Activated B cell treated with CpG ODN at 0.5 μM for 24 hours (primary cell): ENCODE data around the gene TMUB2. TPM values are rescaled to one million over a fixed set of nuclear protein-coding genes. Genes with fewer than 3 reads are reported as not detected.

Experiments used
- ATAC-seq: fragments of 200-7000 bp; cut with Tn5 transposase; one replicate; pipeline ENCODE4 v1.10.0; 2021; ENCODE audit warnings: low read depth, mild to moderate bottlenecking, moderate library complexity
- CTCF ChIA-PET: fragments of 350-600 bp; sonication (Branson Sonifier 250); formaldehyde crosslinking; loops from one replicate; lab custom pipeline; 2021; ENCODE audit warnings: antibody characterized with exemption; lab: Charles Lee
- POLR2A ChIA-PET: fragments of 350-600 bp; sonication (Branson Sonifier 250); formaldehyde crosslinking; loops from one replicate; lab custom pipeline; 2021; ENCODE audit warnings: antibody characterized with exemption; lab: Charles Lee
- DNase-seq: peaks from one replicate; pipeline ENCODE4 v3.0.0; 2022
- H3K27ac Mint-ChIP-seq: one replicate; pipeline ENCODE4 v1.8.0; 2020; ENCODE audit warnings: mixed read lengths
- H3K27me3 Mint-ChIP-seq: one replicate; pipeline ENCODE4 v1.8.0; 2021; ENCODE audit warnings: mixed read lengths
- H3K36me3 Mint-ChIP-seq: one replicate; pipeline ENCODE4 v1.8.0; 2021; ENCODE audit warnings: low read depth, mixed read lengths
- H3K4me1 Mint-ChIP-seq: one replicate; pipeline ENCODE4 v1.8.0; 2021; ENCODE audit warnings: mixed read lengths
- H3K4me3 Mint-ChIP-seq: one replicate; pipeline ENCODE4 v1.8.0; 2020; ENCODE audit warnings: mild to moderate bottlenecking, mixed read lengths
- H3K9me3 Mint-ChIP-seq: one replicate; pipeline ENCODE4 v1.8.0; 2020; ENCODE audit warnings: mixed read lengths
- CTCF ChIP-seq: fragments of 200-600 bp; IDR thresholded peaks from one replicate; pipeline ENCODE4 v1.8.0; 2022; ENCODE audit warnings: antibody characterized with exemption, mild to moderate bottlenecking
- intact Hi-C: fragments of 100-400 bp; cut with micrococcal nuclease; formaldehyde crosslinking; loops from one replicate; pipeline ENCODE4 v1.15.1; 2024
- total RNA-seq: library from RNA; stranded (reverse); gene quantifications from 2 replicates; pipeline ENCODE4 v1.2.3, GENCODE V29; 2022

Gene TMUB2
- total RNA-seq, 1 donor from 2014 or later, result 36.0 TPM

GRCh38 chr17:44213403-44214229 is 26.8 kb downstream of the TMUB2 start:
- peaks cover 69% of the 10 kb centered on the region for H3K36me3 Mint-ChIP-seq
- CTCF ChIA-PET, result interaction anchor here (1.0 to 5.3 kb wide), 2 partner anchors 132 to 140 kb away, joined by 4 to 108 read pairs; partner anchors contain the start of gene GRN
- peaks cover 75% of the 10 kb centered on the region for H3K4me1 Mint-ChIP-seq
- H3K27me3 Mint-ChIP-seq, result no peaks in the 10 kb centered on the region
- intact Hi-C loops, result no loop called here
- H3K9me3 Mint-ChIP-seq, result no peaks in the 10 kb centered on the region
- DNase-seq, result no peak
- POLR2A ChIA-PET, result interaction anchor here (0.6 to 10.5 kb wide), 7 partner anchors 8 to 482 kb away, joined by 3 to 241 read pairs (median 4); partner anchors contain the start of genes GRN and SLC25A39
- no peak for TF ChIP-seq CTCF
- no peak for ATAC-seq
- no peak overlapping the region for H3K4me3 Mint-ChIP-seq
- H3K27ac Mint-ChIP-seq, result peak overlapping the region; percentile 94

GRCh38 chr17:44214230-44214494 is 27.4 kb downstream of the TMUB2 start:
- DNase-seq, result no peak
- H3K4me3 Mint-ChIP-seq, result no peak overlapping the region
- H3K4me1 Mint-ChIP-seq, result peaks cover 72% of the 10 kb centered on the region
- H3K9me3 Mint-ChIP-seq, result no peaks in the 10 kb centered on the region
- ChIA-PET POLR2A (interaction anchor here (0.6 to 10.5 kb wide), 4 partner anchors 13 to 482 kb away, joined by 4 to 241 read pairs (median 121); partner anchors contain the start of genes GRN and SLC25A39), CTCF (interaction anchor here (1.0 to 5.3 kb wide), 2 partner anchors 132 to 139 kb away, joined by 3 to 108 read pairs; no protein-coding TSS in a partner anchor)
- intact Hi-C loops, result no loop called here
- H3K27ac Mint-ChIP-seq, result peak overlapping the region; percentile 94
- H3K36me3 Mint-ChIP-seq, result peaks cover 65% of the 10 kb centered on the region
- TF ChIP-seq CTCF, result no peak
- H3K27me3 Mint-ChIP-seq, result no peaks in the 10 kb centered on the region
- ATAC-seq, result no peak

GRCh38 chr17:44214896-44215295 is 28.1 kb downstream of the TMUB2 start:
- Mint-ChIP-seq H3K9me3 (no peaks in the 10 kb centered on the region), H3K27me3 (no peaks in the 10 kb centered on the region), H3K36me3 (peaks cover 59% of the 10 kb centered on the region), H3K4me3 (peak overlapping the region; percentile 28), H3K4me1 (peaks cover 67% of the 10 kb centered on the region), H3K27ac (peak overlapping the region; percentile 94)
- ChIA-PET POLR2A (interaction anchor here (0.9 to 10.5 kb wide), 3 partner anchors 11 to 133 kb away, joined by 3 to 241 read pairs (median 237); partner anchors contain the start of genes GRN and SLC25A39), CTCF (interaction anchor here (1.0 to 6.7 kb wide), 2 partner anchors 117 to 131 kb away, joined by 3 to 35 read pairs; no protein-coding TSS in a partner anchor)
- TF ChIP-seq CTCF, result no peak
- DNase-seq (no peak), ATAC-seq (no peak)
- intact Hi-C loops, result no loop called here

- H3K27ac Mint-ChIP-seq, result peak overlapping the region; percentile 94
- H3K4me3 Mint-ChIP-seq, result peak overlapping the region; percentile 83
These were observed 29.4 kb downstream of the TMUB2 start for GRCh38 chr17:44216173-44216572.

More at GRCh38 chr17:44216173-44216572, 29.4 kb downstream of the TMUB2 start:
- Mint-ChIP-seq H3K9me3 (no peaks in the 10 kb centered on the region), H3K4me1 (peaks cover 59% of the 10 kb centered on the region), H3K36me3 (peaks cover 58% of the 10 kb centered on the region), H3K27me3 (no peaks in the 10 kb centered on the region)
- ChIA-PET CTCF (interaction anchor here (0.7 to 6.7 kb wide), 9 partner anchors 10 to 138 kb away, joined by 4 to 35 read pairs (median 5); partner anchors contain the start of gene GRN), POLR2A (interaction anchor here (0.6 to 10.5 kb wide), 15 partner anchors 8 to 315 kb away, joined by 3 to 241 read pairs (median 10); partner anchors contain the start of genes ATXN7L3, GPATCH8, GRN and HROB)
- DNase-seq (peak; percentile 49), ATAC-seq (peak; percentile 32)
- intact Hi-C loops, result loop anchor here (1.0 kb wide), 1 partner anchor 132 kb away; no protein-coding TSS in a partner anchor
- TF ChIP-seq CTCF, result no peak
